Liver (tissue), 9 donors: Measurements from ENCODE around the gene KANSL1. TPM values are rescaled to one million over a fixed set of nuclear protein-coding genes. Genes with fewer than 3 reads are reported as not detected.

Experiments used
- DNase-seq: peaks from one replicate; pipeline ENCODE4 v3.0.0-alpha.2; 2017; ENCODE audit warnings: low spot score
- H3K27ac ChIP-seq, 2 donors: one replicate each; pipeline ENCODE4 v1.7.0; 2013; ENCODE audit warnings: inconsistent platforms in 2 of 2, low read length in 2 of 2, control low read depth in 1 of 2, low read depth in 1 of 2, mild to moderate bottlenecking in 1 of 2
- H3K27me3 ChIP-seq, 4 donors: one replicate each; pipeline versions ENCODE4 v1.6.1 to v1.7.0; 2013; ENCODE audit warnings: low read length in 3 of 4, inconsistent platforms in 1 of 4, mild to moderate bottlenecking in 1 of 4, moderate library complexity in 1 of 4; ENCODE audit not compliant: control insufficient read depth in 4 of 4, insufficient read depth in 4 of 4
- H3K36me3 ChIP-seq, 4 donors: one replicate each; pipeline versions ENCODE4 v1.6.1 to v1.7.0; 2013; ENCODE audit warnings: low read length in 3 of 4, mild to moderate bottlenecking in 3 of 4, low read depth in 1 of 4, moderate library complexity in 1 of 4; ENCODE audit not compliant: control insufficient read depth in 4 of 4, insufficient read depth in 3 of 4
- H3K4me1 ChIP-seq, 4 donors: one replicate each; pipeline versions ENCODE4 v1.6.1 to v1.7.0; 2013; ENCODE audit warnings: low read length in 3 of 4, mild to moderate bottlenecking in 3 of 4, moderate library complexity in 1 of 4; ENCODE audit not compliant: control insufficient read depth in 4 of 4, insufficient read depth in 4 of 4
- H3K4me3 ChIP-seq, 3 donors: one replicate each; pipeline versions ENCODE4 v1.6.1 to v1.7.0; 2013; ENCODE audit warnings: low read length in 3 of 3, control low read depth in 1 of 3, low read depth in 1 of 3, mild to moderate bottlenecking in 1 of 3
- H3K9ac ChIP-seq, 2 donors: one replicate each; pipeline ENCODE4 v1.7.0; 2013; ENCODE audit warnings: low read length in 2 of 2, mild to moderate bottlenecking in 2 of 2, moderate library complexity in 2 of 2, control low read depth in 1 of 2, low read depth in 1 of 2
- H3K9me3 ChIP-seq, 4 donors: one replicate each; pipeline versions ENCODE4 v1.6.1 to v1.7.0; 2013; ENCODE audit warnings: low read length in 3 of 4; ENCODE audit not compliant: control insufficient read depth in 4 of 4
- ATF3 ChIP-seq: IDR thresholded peaks from 2 replicates; pipeline ENCODE4 v1.6.1; 2016; ENCODE audit warnings: antibody characterized with exemption
- CTCF ChIP-seq: fragments of 150-350 bp; IDR thresholded peaks from 2 replicates; pipeline ENCODE4 v1.5.1; 2017; ENCODE audit warnings: improper control_type of control experiment, low read depth, low read length; ENCODE audit not compliant: missing input control
- FOXA1 ChIP-seq: IDR thresholded peaks from 2 replicates; pipeline ENCODE4 v1.6.1; 2016; ENCODE audit warnings: antibody characterized with exemption
- GABPA ChIP-seq, 2 donors: IDR thresholded peaks in 1 of 2; conservative IDR thresholded peaks in 1 of 2; 2 replicates each; pipeline ENCODE4 v1.6.1; 2016; ENCODE audit warnings: antibody characterized with exemption in 2 of 2, mild to moderate bottlenecking in 1 of 2, moderate library complexity in 1 of 2
- HNF4G ChIP-seq: IDR thresholded peaks from 2 replicates; pipeline ENCODE4 v1.6.1; 2016; ENCODE audit warnings: antibody characterized with exemption
- JUND ChIP-seq, 2 donors: IDR thresholded peaks; 2 replicates each; pipeline ENCODE4 v1.6.1; 2016; ENCODE audit warnings: antibody characterized with exemption in 2 of 2
- MAX ChIP-seq: IDR thresholded peaks from 2 replicates; pipeline ENCODE4 v1.6.1; 2016; ENCODE audit warnings: antibody characterized with exemption
- NR2F2 ChIP-seq: IDR thresholded peaks from 2 replicates; pipeline ENCODE4 v1.6.1; 2016; ENCODE audit warnings: antibody characterized with exemption
- RAD21 ChIP-seq, 2 donors: IDR thresholded peaks; 2 replicates each; pipeline ENCODE4 v1.6.1; 2016; ENCODE audit warnings: antibody characterized with exemption in 2 of 2, mild to moderate bottlenecking in 2 of 2
- RXRA ChIP-seq, 2 donors: IDR thresholded peaks; 2 replicates each; pipeline ENCODE4 v1.6.1; 2017 to 2018; ENCODE audit warnings: antibody characterized with exemption in 2 of 2, mild to moderate bottlenecking in 1 of 2
- SP1 ChIP-seq: IDR thresholded peaks from 2 replicates; pipeline ENCODE4 v1.6.1; 2018; ENCODE audit warnings: antibody characterized with exemption, mild to moderate bottlenecking
- TAF1 ChIP-seq: conservative IDR thresholded peaks from 2 replicates; pipeline ENCODE4 v1.6.1; 2016; ENCODE audit warnings: antibody characterized with exemption, mild to moderate bottlenecking
- YY1 ChIP-seq: IDR thresholded peaks from 2 replicates; pipeline ENCODE4 v1.6.1; 2016; ENCODE audit warnings: antibody characterized with exemption, mild to moderate bottlenecking
- WGBS: extraction: QIAGEN DNeasy Blood & Tissue Kit; methylation state at CpG from one replicate; pipeline ENCODE4 v1.1.7; 2013; 5-methylcytosine and 5-hydroxymethylcytosine counted together
- polyA plus RNA-seq, 2 donors: library from polyadenylated mRNA; stranded (reverse) in 1 of 2; unstranded in 1 of 2; fragments of 200-250 nt in 1 of 2; fragments of >200 nt in 1 of 2; fragmentation: Nextera tagmentation in 1 of 2; extraction: Ambion mirVana in 1 of 2; gene quantifications; one replicate each; pipeline versions ENCODE4 v1.2.1 to v1.2.3, GENCODE V29; 2013 to 2015
- total RNA-seq, 2 donors: library from RNA; depleted of rRNA; stranded (reverse); fragments of >200 nt; gene quantifications; one replicate each; pipeline ENCODE4 v1.2.3, GENCODE V29; 2014
- TF ChIP-seq, protein P1 (sequence below): IDR thresholded peaks from 2 replicates; pipeline ENCODE4 v1.6.1; 2016; ENCODE audit warnings: antibody characterized with exemption, mild to moderate bottlenecking
- TF ChIP-seq, protein P2 (sequence below): IDR thresholded peaks from 2 replicates; pipeline ENCODE4 v1.6.1; 2016; ENCODE audit warnings: antibody characterized with exemption
- donor health status: healthy.
- donor health status: healthy.
- donor health status: healthy.
- donor health status: healthy.
- donor health status: healthy.

KANSL1 gene
- total and polyA plus RNA-seq, 4 donors, result 5.5 to 86.3 (median 24.0) TPM

- H3K4me3 ChIP-seq, result no peak overlapping the region
- DNase-seq, result no peak
- peak overlapping the region in 1 of 2 donors; percentile 32 for H3K9ac ChIP-seq
- H3K27ac ChIP-seq, result no peak overlapping the region
- TF ChIP-seq JUND (IDR thresholded peaks at IDR 0.05) (no peak), RXRA (IDR thresholded peaks at IDR 0.05) (no peak), RAD21 (IDR thresholded peaks at IDR 0.05) (no peak), ATF3 (no peak), CTCF (no peak), GABPA (IDR thresholded peaks at IDR 0.05 in 1 of 2, conservative IDR thresholded peaks at IDR 0.05 in 1 of 2) (no peak), YY1 (no peak), SP1 (no peak), FOXA1 (no peak), HNF4G (no peak), TAF1 (no peak), NR2F2 (no peak), MAX (no peak)
- TF ChIP-seq, protein P1, sequence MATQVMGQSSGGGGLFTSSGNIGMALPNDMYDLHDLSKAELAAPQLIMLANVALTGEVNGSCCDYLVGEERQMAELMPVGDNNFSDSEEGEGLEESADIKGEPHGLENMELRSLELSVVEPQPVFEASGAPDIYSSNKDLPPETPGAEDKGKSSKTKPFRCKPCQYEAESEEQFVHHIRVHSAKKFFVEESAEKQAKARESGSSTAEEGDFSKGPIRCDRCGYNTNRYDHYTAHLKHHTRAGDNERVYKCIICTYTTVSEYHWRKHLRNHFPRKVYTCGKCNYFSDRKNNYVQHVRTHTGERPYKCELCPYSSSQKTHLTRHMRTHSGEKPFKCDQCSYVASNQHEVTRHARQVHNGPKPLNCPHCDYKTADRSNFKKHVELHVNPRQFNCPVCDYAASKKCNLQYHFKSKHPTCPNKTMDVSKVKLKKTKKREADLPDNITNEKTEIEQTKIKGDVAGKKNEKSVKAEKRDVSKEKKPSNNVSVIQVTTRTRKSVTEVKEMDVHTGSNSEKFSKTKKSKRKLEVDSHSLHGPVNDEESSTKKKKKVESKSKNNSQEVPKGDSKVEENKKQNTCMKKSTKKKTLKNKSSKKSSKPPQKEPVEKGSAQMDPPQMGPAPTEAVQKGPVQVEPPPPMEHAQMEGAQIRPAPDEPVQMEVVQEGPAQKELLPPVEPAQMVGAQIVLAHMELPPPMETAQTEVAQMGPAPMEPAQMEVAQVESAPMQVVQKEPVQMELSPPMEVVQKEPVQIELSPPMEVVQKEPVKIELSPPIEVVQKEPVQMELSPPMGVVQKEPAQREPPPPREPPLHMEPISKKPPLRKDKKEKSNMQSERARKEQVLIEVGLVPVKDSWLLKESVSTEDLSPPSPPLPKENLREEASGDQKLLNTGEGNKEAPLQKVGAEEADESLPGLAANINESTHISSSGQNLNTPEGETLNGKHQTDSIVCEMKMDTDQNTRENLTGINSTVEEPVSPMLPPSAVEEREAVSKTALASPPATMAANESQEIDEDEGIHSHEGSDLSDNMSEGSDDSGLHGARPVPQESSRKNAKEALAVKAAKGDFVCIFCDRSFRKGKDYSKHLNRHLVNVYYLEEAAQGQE, result no peak
- TF ChIP-seq, protein P2, sequence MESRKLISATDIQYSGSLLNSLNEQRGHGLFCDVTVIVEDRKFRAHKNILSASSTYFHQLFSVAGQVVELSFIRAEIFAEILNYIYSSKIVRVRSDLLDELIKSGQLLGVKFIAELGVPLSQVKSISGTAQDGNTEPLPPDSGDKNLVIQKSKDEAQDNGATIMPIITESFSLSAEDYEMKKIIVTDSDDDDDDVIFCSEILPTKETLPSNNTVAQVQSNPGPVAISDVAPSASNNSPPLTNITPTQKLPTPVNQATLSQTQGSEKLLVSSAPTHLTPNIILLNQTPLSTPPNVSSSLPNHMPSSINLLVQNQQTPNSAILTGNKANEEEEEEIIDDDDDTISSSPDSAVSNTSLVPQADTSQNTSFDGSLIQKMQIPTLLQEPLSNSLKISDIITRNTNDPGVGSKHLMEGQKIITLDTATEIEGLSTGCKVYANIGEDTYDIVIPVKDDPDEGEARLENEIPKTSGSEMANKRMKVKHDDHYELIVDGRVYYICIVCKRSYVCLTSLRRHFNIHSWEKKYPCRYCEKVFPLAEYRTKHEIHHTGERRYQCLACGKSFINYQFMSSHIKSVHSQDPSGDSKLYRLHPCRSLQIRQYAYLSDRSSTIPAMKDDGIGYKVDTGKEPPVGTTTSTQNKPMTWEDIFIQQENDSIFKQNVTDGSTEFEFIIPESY, result no peak
- H3K4me1 ChIP-seq, result peaks cover 0 to 16% (median 11%) of the 10 kb centered on the region in 4 donors
- no peaks in the 10 kb centered on the region for H3K27me3 ChIP-seq
- no peaks in the 10 kb centered on the region for H3K9me3 ChIP-seq
- no peaks in the 10 kb centered on the region for H3K36me3 ChIP-seq
- 84% methylated on average over 5 of the region's 5 CpGs for WGBS
Measured at GRCh38 chr17:46195217-46195855, 2.1 kb upstream of the KANSL1 start.
